Smooth muscle cell of the brain vasculature (primary cell): Measurements from ENCODE around the gene PHACTR3.

Experiments
- DNase-seq: peaks from one replicate; pipeline ENCODE4 v3.0.0-alpha.2; 2012; ENCODE audit warnings: low read depth, low spot score

PHACTR3 gene

DNA sequence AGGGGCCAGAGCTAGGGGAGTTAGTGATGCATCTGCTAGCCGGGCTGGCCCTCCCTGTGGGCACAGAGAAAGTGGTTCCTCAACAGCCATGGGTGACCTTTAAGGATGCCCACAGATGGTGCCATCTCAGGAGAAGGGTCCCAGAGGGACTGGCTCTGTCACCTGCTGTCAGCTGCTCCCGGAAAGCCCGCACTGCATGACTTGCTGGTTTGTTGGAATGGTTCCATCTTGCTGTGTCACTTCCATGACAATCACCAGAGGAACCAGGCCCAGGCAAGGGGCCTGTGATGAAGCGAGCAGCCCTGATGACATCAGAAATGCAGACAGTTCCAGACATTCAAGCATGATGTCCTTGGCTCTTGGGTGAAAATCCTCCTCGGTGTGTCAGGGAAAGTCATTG lies 125.2 kb downstream of the PHACTR3 start:
- DNase-seq = no peak

DNA sequence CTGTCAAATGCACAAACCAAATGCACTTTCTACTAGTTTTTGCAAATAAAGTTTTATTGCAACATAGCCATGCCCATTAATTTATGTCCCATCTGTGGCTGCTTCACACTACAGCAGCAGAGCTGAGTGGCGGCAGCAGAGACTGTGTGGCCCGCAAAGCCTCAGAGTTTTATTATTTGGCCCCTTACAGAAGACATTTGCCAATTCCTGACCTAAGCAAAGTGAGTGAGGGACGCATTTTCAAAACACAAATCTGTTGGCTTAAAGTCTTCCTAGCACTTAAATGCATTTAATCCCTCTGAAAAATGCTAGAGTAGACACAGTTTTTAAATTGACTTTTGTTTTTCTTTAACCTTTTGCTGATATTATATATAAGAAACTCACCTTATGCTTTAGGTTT lies 126.4 kb downstream of the PHACTR3 start:
- DNase-seq = no peak

- no peak for DNase-seq
Measured at GRCh38 chr20:59731376-59731775, 127.0 kb downstream of the PHACTR3 start.

DNA sequence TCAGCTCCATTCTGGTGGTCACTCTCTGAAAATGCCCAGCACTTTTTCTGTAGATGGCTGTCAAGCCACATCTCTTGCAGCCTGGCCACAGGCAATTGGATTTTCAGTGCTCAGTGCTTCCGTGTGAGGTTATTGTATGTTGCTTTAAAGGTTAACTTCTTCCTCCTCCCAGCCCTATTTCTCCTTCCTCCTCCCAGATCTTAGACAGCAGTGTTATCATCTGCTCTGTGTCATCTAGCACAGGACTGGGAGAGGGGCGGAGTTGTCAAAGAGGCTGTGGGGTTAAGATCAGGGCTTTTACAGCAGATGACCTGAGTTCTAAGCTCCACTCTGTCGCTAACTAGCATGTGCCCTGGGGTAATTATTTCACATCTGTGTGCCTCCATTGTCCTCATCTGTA lies 129.0 kb downstream of the PHACTR3 start:
- no peak for DNase-seq

- no peak for DNase-seq
Measured at GRCh38 chr20:59735486-59735885, 131.1 kb downstream of the PHACTR3 start.

GRCh38 chr20:59735917-59736316 lies 131.6 kb downstream of the PHACTR3 start:
- DNase-seq = no peak

DNA sequence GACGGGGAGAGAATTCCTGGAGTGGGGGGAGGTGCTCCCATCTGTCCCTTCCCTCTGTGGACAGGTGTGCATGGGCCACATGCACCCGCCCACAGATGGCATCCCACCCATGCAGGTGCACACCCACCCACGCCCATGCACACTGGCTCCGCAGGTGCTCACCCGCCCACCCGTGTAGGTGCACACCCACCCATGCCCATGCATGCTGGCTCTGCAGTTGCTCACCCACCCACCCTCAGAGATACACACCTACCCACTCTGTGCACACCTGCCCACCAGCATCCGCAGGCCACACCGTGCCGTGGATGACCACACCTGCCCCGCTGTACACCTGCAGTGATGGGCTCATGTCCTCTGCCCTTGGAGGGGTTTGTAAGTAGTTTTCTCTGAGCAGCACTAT lies 132.0 kb downstream of the PHACTR3 start:
- DNase-seq = no peak

GRCh38 chr20:59737073-59737666 lies 132.8 kb downstream of the PHACTR3 start:
- no peak for DNase-seq

GRCh38 chr20:59737816-59738215 lies 133.5 kb downstream of the PHACTR3 start:
- no peak for DNase-seq

DNA sequence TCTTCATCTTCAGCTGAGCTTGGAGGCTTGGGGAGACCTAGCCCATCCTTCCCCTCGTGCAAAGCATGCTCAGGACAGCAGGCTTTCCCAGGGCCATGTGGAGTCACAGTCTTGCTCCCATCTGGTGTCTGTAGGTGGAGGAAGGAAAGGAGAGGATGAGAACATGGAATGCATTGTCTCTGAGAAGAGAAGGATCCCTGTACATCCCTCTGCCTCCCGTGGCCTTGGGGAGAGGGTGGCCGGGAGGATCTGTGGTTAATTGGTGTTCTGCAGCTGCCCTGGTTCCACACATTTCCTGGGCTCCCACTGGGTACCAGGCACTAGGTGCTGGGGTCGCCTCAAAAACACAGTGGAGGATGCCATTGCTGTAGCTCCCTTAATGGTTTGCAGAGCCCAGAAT lies 134.5 kb downstream of the PHACTR3 start:
- no peak for DNase-seq

- no peak for DNase-seq
Measured at GRCh38 chr20:59740621-59741020, 136.3 kb downstream of the PHACTR3 start.

GRCh38 chr20:59741073-59741472 lies 136.7 kb downstream of the PHACTR3 start:
- DNase-seq = no peak

DNA sequence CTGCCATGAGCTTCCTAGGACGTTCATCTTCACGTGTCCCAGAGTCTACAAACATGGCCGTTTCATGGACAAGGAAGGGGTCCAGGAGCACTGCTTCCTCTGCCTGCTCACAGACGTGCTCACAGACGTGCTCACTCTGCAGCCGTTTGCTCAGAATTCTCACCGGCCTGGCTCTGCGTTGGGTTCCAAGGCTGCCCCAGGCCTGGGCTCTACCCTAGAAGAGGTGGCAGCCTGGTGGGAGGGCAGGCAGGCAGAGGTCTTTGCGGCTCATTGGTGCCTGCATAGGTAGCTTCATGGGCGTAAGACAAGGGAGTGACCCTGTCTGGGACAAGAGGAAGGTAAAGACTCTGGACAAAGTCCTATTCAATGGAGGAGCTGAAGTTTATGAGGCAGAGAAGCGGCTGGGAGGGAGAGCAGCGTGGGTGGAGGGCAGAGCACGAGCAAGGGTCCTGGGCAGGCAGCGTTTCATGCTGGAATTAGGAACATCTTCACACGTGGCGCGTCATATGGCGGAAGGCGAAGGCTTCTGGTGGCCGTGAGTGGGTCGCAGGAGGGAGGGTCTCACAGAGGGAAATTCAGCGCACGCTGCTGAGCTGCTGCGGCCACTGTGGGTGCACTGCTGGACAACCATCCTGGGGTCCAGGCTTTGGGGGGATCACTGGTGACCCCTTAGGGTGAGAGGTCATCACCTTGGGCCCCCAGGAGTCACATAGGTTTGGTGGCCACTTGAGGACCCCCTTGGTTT lies 138.2 kb downstream of the PHACTR3 start:
- no peak for DNase-seq

DNA sequence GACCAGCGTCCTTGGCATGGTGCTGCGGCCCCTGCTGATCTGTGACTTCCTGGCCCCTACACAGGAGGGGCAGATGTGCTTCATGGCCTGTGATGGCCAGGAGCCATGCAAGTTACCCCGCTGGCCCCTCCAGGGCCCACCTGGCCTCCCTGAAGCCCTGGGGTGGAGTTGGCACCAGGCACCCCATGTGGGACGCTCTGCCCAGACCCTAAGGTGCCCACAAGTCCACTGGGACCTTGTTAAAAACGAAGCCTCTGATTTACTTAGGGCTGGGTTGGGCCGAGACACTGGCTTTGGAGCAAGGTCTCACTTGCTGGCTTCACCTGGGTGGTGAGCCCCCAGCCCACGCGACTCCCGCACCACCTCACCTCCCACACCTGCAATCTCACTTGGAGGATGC lies 139.0 kb downstream of the PHACTR3 start:
- no peak for DNase-seq

DNA sequence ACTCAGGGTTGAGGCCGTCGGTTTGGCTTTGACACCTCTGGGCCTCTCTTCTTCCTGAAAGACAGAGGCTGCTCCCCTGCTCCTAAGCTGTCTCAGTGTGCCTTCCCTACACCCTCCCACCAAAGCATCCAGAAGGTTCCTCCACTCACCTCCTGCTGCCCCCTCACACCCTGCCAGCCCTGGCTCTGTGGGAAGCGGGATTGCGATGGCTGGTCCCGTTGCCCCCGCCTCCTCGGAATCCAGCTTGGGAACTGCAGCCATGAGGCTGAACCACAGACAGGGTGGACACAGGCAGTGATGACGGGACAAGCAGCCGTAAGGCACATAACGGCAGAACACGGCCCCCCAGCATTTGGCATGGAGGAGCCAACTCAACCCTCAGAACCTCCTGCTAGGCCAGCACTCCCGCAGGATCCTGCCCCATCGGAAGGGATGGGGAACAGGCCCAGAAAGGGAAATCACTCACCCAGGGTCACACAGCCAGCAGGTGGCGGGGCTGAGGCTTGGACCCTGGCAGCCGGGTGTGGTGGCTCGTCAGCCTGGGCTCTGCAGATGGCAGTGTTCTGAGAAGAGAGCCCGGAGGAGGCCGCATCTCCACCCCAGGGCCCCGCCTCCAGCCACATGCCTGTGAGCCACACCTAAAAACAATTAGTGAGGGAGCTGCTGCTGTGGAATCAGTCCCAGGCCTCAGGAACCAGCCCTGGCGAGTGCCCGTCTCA lies 139.6 kb downstream of the PHACTR3 start:
- no peak for DNase-seq

GRCh38 chr20:59744756-59745155 lies 140.4 kb downstream of the PHACTR3 start:
- no peak for DNase-seq

DNA sequence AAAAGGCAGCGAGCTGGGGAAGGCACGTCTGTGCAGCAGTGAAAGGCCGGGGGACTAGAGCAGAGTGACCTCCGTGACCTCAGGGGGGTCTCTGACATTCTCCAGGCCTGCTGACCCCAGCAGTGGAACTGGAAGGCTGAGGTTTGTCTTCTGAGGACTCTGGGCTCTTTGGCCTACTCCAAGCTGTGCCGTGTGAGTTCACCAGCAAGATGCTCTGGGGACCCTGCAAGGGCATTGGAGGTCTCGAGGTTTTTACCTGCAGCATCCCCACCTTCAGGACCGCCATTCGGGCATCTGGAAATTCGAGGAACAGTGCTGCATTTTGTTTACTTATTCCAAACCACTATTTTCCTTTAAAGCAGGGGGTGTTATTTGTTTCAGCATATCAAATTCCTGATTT lies 140.9 kb downstream of the PHACTR3 start:
- DNase-seq = no peak

- no peak for DNase-seq
Measured at GRCh38 chr20:59745716-59746115, 141.4 kb downstream of the PHACTR3 start.

DNA sequence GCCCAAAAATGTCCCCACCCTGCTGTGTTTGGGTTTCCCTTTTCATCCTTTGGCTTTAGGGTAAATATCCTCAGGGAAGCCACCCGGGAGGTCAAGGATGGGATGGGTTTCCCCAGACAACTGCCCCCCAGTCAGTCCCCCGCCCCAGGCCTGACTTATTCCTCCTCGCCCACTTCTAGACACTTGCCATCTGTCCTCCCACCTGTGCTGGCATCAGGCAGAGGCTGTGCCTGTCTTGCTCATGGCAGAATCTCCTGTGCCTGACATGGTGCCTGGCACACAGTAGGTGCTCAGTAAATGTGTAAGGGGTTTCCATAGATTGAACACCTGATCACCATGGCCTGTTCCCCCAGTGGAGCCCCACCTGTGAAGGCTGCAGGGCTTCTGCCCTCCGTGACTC lies 141.8 kb downstream of the PHACTR3 start:
- no peak for DNase-seq

- no peak for DNase-seq
Measured at GRCh38 chr20:59747671-59748515, 143.6 kb downstream of the PHACTR3 start.

GRCh38 chr20:59748619-59749191 lies 144.4 kb downstream of the PHACTR3 start:
- no peak for DNase-seq

GRCh38 chr20:59749301-59749700 lies 145.0 kb downstream of the PHACTR3 start:
- DNase-seq = no peak
